Thoracic aorta (tissue), 2 donors: ENCODE results near the gene CAMK1D. TPM values are rescaled to one million over a fixed set of nuclear protein-coding genes. Genes with fewer than 3 reads are reported as not detected.

ENCODE experiments used
- ATAC-seq: fragments of 150-250 bp; one replicate; pipeline ENCODE4 v1.8.0; 2017; ENCODE audit warnings: low read depth; ENCODE audit not compliant: insufficient number of reproducible peaks, low FRiP score
- DNase-seq: peaks from one replicate; pipeline ENCODE4 v3.0.0-alpha.2; 2020; ENCODE audit warnings: low spot score
- H3K27ac ChIP-seq, 2 donors: fragments of 200-600 bp; sonication (generic); 1 replicate in 1 of 2; 2 replicates in 1 of 2; pipeline ENCODE4 v1.5.1; 2016; ENCODE audit warnings: mild to moderate bottlenecking in 2 of 2, moderate library complexity in 2 of 2
- H3K27me3 ChIP-seq: fragments of 200-600 bp; sonication (generic); replicated peaks from 2 replicates; pipeline ENCODE4 v1.6.0; 2016; ENCODE audit warnings: mild to moderate bottlenecking; ENCODE audit not compliant: insufficient read depth
- H3K36me3 ChIP-seq: fragments of 200-600 bp; sonication (generic); one replicate; pipeline ENCODE4 v1.5.1; 2016
- H3K4me1 ChIP-seq, 2 donors: fragments of 200-600 bp; sonication (generic); 1 replicate in 1 of 2; 2 replicates in 1 of 2; pipeline versions ENCODE4 v1.5.1 to v1.6.0; 2016; ENCODE audit warnings: low read depth in 2 of 2, mild to moderate bottlenecking in 1 of 2; ENCODE audit not compliant: control insufficient read depth in 1 of 2
- H3K4me3 ChIP-seq: fragments of 200-600 bp; sonication (generic); 2 replicates; pipeline ENCODE4 v1.5.1; 2016; ENCODE audit warnings: mild to moderate bottlenecking
- H3K9me3 ChIP-seq: fragments of 200-600 bp; sonication (generic); 2 replicates; pipeline ENCODE4 v1.5.1; 2016
- total RNA-seq, 2 donors: library from RNA; depleted of rRNA; stranded (reverse); fragments of >200 nt; gene quantifications; one replicate each; pipeline versions ENCODE4 v1.1.0 to v1.2.3, GENCODE V29; 2016
- TF ChIP-seq, protein P1 (sequence below): fragments of 200-600 bp; sonication (generic); IDR thresholded peaks from one replicate; pipeline ENCODE4 v1.5.1; 2019; ENCODE audit warnings: antibody characterized with exemption

CAMK1D gene
- total RNA-seq, 2 donors from 2014 or later, result 8.7 to 11.2 TPM

DNA sequence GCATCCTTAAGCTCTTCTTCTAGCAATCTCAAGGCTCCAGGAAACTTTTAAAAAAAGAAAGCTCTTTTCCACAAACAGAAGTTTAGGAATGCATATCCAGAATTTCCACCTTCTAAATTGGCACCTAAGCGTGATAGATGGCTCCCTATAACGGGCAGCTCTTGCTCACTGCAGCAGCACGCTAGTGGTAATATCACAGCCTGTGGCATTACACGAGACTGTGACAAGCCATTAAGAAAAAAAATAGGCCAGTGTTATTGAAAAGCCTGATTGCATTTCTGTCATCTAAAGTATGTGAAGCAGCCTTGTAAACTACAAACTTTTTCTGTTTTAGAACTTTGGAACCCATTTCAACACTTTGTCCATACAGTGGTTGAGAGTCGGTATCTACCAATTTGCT, 263.8 kb downstream of the CAMK1D start:
- Histone ChIP-seq H3K27me3 (no peaks in the 10 kb centered on the region), H3K4me3 (no peak overlapping the region), H3K36me3 (no peaks in the 10 kb centered on the region), H3K4me1 (no peaks in the 10 kb centered on the region), H3K27ac (no peak overlapping the region), H3K9me3 (no peaks in the 10 kb centered on the region)
- TF ChIP-seq, protein P1, sequence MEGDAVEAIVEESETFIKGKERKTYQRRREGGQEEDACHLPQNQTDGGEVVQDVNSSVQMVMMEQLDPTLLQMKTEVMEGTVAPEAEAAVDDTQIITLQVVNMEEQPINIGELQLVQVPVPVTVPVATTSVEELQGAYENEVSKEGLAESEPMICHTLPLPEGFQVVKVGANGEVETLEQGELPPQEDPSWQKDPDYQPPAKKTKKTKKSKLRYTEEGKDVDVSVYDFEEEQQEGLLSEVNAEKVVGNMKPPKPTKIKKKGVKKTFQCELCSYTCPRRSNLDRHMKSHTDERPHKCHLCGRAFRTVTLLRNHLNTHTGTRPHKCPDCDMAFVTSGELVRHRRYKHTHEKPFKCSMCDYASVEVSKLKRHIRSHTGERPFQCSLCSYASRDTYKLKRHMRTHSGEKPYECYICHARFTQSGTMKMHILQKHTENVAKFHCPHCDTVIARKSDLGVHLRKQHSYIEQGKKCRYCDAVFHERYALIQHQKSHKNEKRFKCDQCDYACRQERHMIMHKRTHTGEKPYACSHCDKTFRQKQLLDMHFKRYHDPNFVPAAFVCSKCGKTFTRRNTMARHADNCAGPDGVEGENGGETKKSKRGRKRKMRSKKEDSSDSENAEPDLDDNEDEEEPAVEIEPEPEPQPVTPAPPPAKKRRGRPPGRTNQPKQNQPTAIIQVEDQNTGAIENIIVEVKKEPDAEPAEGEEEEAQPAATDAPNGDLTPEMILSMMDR, result no peak
- DNase-seq (no peak), ATAC-seq (no peak)

- Histone ChIP-seq H3K4me3 (no peak overlapping the region), H3K36me3 (no peaks in the 10 kb centered on the region), H3K27ac (no peak overlapping the region), H3K27me3 (no peaks in the 10 kb centered on the region), H3K9me3 (no peaks in the 10 kb centered on the region), H3K4me1 (no peaks in the 10 kb centered on the region)
- TF ChIP-seq, protein P1, result no peak
- ATAC-seq (no peak), DNase-seq (no peak)
Measured at GRCh38 chr10:12614177-12614995, 265.0 kb downstream of the CAMK1D start.

GRCh38 chr10:12615296-12616220, 266.2 kb downstream of the CAMK1D start:
- H3K4me3 ChIP-seq, result no peak overlapping the region
- H3K27me3 ChIP-seq, result no peaks in the 10 kb centered on the region
- H3K36me3 ChIP-seq, result no peaks in the 10 kb centered on the region
- ATAC-seq (no peak), DNase-seq (no peak)
- TF ChIP-seq, protein P1, result no peak
- no peaks in the 10 kb centered on the region for H3K4me1 ChIP-seq
- no peaks in the 10 kb centered on the region for H3K9me3 ChIP-seq
- no peak overlapping the region for H3K27ac ChIP-seq

- no peak for ATAC-seq
- TF ChIP-seq, protein P1, result no peak
- Histone ChIP-seq H3K27me3 (no peaks in the 10 kb centered on the region), H3K27ac (no peak overlapping the region), H3K36me3 (no peaks in the 10 kb centered on the region), H3K4me1 (no peaks in the 10 kb centered on the region), H3K9me3 (no peaks in the 10 kb centered on the region), H3K4me3 (no peak overlapping the region)
- no peak for DNase-seq
Measured at GRCh38 chr10:12617191-12618175, 268.1 kb downstream of the CAMK1D start.
